Measurements from ENCODE around the gene SEPTIN5.
"Not testable (repeated sequence)": the region's sequence is repeated elsewhere in the genome, so short reads cannot be mapped to it uniquely, and the experiment has no call there.

The SEPTIN5 gene

GRCh38 chr22:19680287-19680881 lies 33.9 kb upstream of the SEPTIN5 start:
- FAIRE-seq (no peak), DNase-seq (ENCODE audit: insufficient read length, low spot score) (no peak)

GRCh38 chr22:19680911-19681862 lies 33.1 kb upstream of the SEPTIN5 start:
- FAIRE-seq, result no peak
- no peak for DNase-seq (ENCODE audit: insufficient read length, low spot score)

GRCh38 chr22:19681863-19682245 lies 32.4 kb upstream of the SEPTIN5 start:
- FAIRE-seq (no peak), DNase-seq (ENCODE audit: insufficient read length, low spot score) (no peak)

- FAIRE-seq, result no peak
- DNase-seq (ENCODE audit: insufficient read length, low spot score), result no peak
Measured at GRCh38 chr22:19686946-19687345, 27.4 kb upstream of the SEPTIN5 start.

GRCh38 chr22:19687561-19688300 lies 26.6 kb upstream of the SEPTIN5 start:
- FAIRE-seq, result no peak
- DNase-seq (ENCODE audit: insufficient read length, low spot score), result no peak

- FAIRE-seq, result no peak
- no peak for DNase-seq (ENCODE audit: insufficient read length, low spot score)
Measured at GRCh38 chr22:19688301-19689290, 25.7 kb upstream of the SEPTIN5 start.

- no peak for FAIRE-seq
- no peak for DNase-seq (ENCODE audit: insufficient read length, low spot score)
Measured at GRCh38 chr22:19689408-19689807, 24.9 kb upstream of the SEPTIN5 start.

GRCh38 chr22:19691007-19691720 lies 23.1 kb upstream of the SEPTIN5 start:
- DNase-seq (ENCODE audit: insufficient read length, low spot score), result no peak
- FAIRE-seq, result no peak

- DNase-seq (ENCODE audit: insufficient read length, low spot score) (no peak), FAIRE-seq (no peak)
Measured at GRCh38 chr22:19691721-19692341, 22.5 kb upstream of the SEPTIN5 start.

- DNase-seq (ENCODE audit: insufficient read length, low spot score), result no peak
- FAIRE-seq, result no peak
Measured at GRCh38 chr22:19693581-19693980, 20.7 kb upstream of the SEPTIN5 start.

GRCh38 chr22:19693981-19694670 lies 20.2 kb upstream of the SEPTIN5 start:
- FAIRE-seq, result no peak
- no peak for DNase-seq (ENCODE audit: insufficient read length, low spot score)

GRCh38 chr22:19694696-19695095 lies 19.6 kb upstream of the SEPTIN5 start:
- DNase-seq (ENCODE audit: insufficient read length, low spot score), result no peak
- no peak for FAIRE-seq

- FAIRE-seq, result no peak
- no peak for DNase-seq (ENCODE audit: insufficient read length, low spot score)
Measured at GRCh38 chr22:19696504-19697276, 17.6 kb upstream of the SEPTIN5 start.

- not testable (repeated sequence) for FAIRE-seq
Measured at GRCh38 chr22:19697871-19698270, 16.4 kb upstream of the SEPTIN5 start.

GRCh38 chr22:19700790-19701419 lies 13.4 kb upstream of the SEPTIN5 start:
- FAIRE-seq (no peak), DNase-seq (ENCODE audit: insufficient read length, low spot score) (no peak)

More at GRCh38 chr22:19697871-19698270, 16.4 kb upstream of the SEPTIN5 start:
- not testable (repeated sequence) for DNase-seq (ENCODE audit: insufficient read length, low spot score)

- DNase-seq (ENCODE audit: insufficient read length, low spot score) (no peak), FAIRE-seq (no peak)
Measured at GRCh38 chr22:19701420-19702145, 12.7 kb upstream of the SEPTIN5 start.

- FAIRE-seq (no peak), DNase-seq (ENCODE audit: insufficient read length, low spot score) (no peak)
Measured at GRCh38 chr22:19703869-19704268, 10.4 kb upstream of the SEPTIN5 start.

All from HTR-8/SVneo (cell line).